Skin epidermis (tissue), 12 donors: ENCODE results near the gene PPP1R3A.

Experiments used
- H3K27ac ChIP-seq, 21 experiments: fragments of 200-600 bp; sonication (generic) in 11 of 21; one replicate each; pipeline ENCODE4 v1.5.0; 2020; ENCODE audit warnings: mild to moderate bottlenecking in 3 of 21, inconsistent platforms in 2 of 21, moderate library complexity in 2 of 21
- H3K4me3 ChIP-seq, 7 experiments: fragments of 200-600 bp; sonication (generic) in 2 of 7; one replicate each; pipeline ENCODE4 v1.5.0; 2020; ENCODE audit warnings: inconsistent platforms in 2 of 7, mild to moderate bottlenecking in 2 of 7, moderate library complexity in 1 of 7

PPP1R3A gene

DNA sequence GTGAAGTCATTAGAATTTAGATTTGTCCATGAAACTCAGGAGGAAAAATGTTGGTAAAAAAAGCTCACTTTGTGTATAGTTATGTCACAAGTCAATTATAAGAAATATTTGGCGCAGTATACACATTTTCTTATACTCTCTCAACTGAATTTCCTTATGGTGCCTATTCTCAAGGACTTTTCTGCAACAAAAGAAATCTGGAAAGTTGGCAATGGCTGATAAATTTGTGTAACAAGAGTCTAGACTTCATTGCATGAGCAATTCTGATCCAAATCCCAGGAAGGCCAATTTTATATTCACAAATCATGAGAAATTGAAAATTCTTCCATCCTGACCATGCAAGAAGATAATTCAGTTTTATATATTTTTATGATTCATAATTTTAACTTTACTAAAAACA is 35.7 kb downstream of the PPP1R3A start:
- H3K4me3 ChIP-seq = no peak overlapping the region
- no peak overlapping the region for H3K27ac ChIP-seq

DNA sequence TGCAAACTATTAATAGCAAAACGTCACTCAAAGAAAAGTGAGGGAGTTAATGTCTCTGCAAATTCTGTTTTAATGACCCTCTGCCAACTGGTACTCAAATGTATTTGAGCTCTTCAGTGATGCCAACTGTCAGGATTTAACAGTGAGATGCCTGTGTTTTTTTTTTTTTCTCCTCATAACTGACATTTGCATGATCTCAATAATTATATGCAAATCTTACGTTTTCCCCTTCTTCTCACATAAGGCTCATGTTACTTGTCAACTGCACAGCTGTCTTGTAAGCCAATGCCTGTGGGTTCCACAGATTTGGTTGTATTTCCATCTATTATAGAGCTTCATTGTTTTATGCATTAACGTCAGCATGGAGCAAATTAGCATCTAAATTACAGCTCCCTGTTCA is 38.2 kb downstream of the PPP1R3A start:
- no peak overlapping the region for H3K27ac ChIP-seq
- H3K4me3 ChIP-seq = no peak overlapping the region

DNA sequence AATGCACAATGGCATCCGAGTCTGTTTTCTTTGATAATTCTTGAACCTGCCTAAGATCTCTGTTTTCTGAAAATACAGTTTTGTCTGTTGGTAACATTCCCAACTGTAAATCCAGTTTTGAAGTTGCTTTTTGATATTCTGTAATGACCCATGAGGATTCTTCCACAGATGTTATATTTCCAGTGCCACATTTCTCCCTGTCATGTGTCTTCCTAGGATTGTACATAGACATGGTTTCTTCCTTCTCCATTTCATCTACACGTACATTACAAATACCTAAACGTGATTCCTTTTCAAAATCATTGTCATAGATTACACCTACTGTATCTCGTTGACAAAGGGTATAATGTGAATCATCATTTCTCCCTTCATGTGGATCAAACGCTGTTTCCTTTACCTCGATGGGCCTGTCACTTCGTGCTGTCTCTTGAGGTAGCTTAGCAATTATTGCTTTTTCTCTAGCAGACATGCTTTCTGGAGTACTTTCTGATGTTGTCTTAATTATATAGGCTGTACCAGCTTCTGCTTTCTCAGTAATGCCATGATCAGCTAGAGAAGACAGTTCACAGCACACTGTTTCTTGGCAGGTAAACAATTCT is 40.3 kb downstream of the PPP1R3A start:
- H3K27ac ChIP-seq = no peak overlapping the region
- no peak overlapping the region for H3K4me3 ChIP-seq

DNA sequence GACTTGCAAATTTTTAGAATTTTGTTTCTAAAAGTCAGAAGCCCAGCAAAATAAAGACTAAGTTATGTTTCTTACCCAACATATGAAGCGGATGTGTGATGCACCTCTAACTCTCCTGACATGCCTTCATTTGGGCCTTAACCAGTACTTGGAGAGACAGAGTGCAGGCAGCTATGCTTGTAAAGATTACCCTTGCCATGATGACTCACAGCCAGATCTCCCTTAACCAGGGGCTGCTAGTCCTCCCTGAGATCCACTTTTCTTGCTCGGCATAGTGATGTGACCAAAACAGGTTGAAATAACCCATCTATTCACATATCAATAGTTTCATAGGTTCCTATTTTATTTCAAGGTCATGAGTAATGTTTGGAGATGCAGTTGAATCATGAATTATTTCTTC is 43.6 kb downstream of the PPP1R3A start:
- Histone ChIP-seq H3K27ac (no peak overlapping the region), H3K4me3 (no peak overlapping the region)

DNA sequence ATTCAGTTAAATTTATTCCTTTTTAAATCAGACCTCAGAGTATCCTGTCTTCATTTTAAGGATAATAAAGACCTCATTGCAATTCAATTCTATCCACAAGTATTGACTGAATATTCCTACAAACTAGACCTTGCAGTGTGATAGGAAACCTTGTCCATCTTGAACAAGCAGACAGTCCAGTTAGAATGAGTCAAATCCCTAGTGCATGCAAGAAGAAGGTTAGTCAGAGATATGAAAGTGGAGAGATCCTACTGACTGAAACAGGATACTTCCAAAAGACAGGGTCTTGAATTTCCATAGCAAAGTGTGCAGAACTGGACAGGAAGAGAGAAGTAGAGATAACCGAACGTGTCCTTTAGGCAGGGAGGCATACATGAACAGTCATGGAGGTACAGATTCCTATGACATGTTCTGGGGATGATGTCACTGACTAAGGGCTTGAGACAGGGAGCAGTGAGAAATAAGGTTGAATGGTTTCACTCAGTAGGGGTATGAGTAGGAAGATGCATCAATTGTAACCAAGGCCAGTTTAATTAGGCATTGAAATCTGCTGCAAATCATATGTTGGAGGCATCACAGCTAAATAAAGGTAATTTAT is 45.2 kb downstream of the PPP1R3A start:
- no peak overlapping the region for H3K27ac ChIP-seq
- H3K4me3 ChIP-seq = no peak overlapping the region

DNA sequence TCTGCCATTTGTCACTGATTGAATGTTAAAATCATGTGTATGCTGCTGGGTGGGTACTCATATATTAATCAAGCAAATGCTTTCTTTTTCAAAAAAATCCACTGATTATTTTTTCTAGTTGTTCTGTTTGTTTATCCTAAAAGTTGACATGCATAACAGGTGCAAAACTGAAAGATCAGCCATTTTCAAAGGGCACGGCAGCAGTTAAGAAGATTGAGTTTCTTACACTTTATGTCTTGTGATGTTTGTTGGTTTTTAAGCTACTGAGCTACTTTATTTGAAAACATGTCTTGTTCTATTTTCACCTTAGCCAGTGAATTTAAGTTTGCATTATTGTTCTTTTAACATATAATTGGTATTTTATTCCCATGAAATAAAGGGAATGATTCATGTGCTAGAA is 45.8 kb downstream of the PPP1R3A start:
- H3K4me3 ChIP-seq = no peak overlapping the region
- no peak overlapping the region for H3K27ac ChIP-seq

DNA sequence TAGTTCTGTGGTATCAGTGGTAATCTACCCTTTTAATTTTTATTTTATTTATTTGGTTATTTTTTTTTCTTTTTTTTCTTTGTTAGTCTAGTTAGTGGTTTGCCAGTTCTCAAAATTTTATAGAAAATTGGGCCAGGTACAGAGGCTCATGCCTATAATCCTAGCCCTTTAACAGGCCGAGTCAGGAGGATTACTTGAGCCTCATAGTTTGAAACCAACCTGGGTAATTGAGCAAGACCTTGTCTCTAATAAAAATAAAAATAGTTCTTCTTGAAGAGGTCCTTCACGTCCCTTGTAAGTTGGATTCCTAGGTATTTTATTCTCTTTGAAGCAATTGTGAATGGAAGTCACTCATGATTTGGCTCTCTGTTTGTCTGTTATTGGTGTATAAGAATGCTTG is 51.5 kb downstream of the PPP1R3A start:
- Histone ChIP-seq H3K27ac (no peak overlapping the region), H3K4me3 (no peak overlapping the region)

DNA sequence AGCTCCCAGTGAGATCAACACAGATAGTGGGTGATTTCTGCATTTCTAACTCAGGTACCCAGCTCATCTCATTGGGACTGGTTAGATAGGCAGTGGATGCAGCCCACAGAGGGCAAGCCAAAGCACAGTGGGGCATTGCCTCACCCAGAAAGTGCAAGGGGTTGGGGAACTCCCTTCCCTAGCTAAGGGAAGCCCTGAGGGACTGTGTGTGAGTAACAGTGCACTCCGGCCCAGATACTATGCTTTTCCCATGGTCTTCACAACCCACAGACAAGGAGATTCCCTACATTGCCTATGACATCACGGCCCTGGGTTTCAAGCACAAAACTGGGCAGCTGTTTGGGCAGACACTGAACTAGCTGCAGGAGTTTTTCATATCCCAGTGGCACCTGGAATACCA is 62.8 kb downstream of the PPP1R3A start:
- H3K27ac ChIP-seq = no peak overlapping the region
- H3K4me3 ChIP-seq = no peak overlapping the region

DNA sequence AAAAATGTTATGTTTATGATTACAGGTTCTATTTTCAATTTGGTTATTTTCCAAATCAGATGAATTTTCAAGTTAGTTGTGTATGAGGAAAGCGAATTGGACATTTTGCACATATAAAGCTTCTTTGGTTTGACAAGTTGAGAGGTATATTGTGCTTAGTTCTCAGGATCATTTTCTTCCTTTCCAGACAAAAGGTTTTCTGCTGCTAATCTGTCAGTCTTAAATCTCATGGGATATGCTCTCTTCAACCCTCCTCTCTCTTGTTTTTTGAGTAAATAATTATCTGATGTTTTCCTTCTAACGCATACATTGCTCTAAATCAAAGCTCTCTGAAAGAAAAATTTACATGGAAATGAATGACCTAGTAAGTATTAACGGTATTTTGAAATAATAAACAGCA is 77.9 kb downstream of the PPP1R3A start:
- Histone ChIP-seq H3K27ac (no peak overlapping the region), H3K4me3 (no peak overlapping the region)

DNA sequence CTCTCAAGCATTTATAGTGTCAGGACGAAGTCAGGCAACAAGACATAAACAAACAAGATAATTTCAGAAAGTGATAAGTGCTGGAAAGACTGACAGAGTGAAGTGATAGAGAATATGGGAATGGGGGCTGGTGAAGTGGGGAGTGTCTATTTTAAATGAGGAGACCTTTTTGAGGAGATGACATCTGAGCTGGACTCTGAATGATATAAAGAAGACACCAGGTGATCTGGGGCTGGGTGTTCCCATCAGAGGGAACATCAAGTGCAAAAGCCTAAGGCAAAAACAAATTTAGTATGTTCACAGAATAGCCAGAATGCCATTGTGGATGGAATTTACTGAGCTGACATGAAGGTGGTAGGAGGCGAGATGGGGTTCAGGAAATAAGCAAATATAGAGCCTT is 83.4 kb downstream of the PPP1R3A start:
- H3K4me3 ChIP-seq = no peak overlapping the region
- H3K27ac ChIP-seq = no peak overlapping the region

DNA sequence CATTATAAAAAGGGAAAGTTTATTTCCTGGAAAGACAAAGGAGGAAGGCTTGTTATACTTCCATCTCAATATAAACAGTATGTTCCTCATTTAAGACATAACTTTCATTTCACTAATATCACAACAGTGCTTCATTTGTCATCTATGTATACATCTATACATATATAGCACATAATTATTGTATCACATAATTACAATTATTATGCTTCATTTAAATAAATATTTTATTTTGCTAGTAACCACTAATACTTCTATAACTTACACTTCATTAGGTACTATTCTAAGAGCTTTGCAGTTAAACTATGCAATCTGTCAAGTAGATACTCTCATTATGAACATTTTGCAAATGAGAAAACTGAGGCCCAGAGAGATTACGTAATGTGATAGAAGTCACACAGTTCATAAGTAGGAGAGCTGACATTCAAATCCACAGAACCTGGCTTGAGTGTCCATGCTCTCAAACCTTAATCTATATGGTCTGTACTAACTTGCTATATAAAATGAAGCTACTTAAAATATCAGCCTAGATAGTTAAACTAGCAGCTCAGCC is 86.5 kb downstream of the PPP1R3A start:
- Histone ChIP-seq H3K27ac (no peak overlapping the region), H3K4me3 (no peak overlapping the region)

DNA sequence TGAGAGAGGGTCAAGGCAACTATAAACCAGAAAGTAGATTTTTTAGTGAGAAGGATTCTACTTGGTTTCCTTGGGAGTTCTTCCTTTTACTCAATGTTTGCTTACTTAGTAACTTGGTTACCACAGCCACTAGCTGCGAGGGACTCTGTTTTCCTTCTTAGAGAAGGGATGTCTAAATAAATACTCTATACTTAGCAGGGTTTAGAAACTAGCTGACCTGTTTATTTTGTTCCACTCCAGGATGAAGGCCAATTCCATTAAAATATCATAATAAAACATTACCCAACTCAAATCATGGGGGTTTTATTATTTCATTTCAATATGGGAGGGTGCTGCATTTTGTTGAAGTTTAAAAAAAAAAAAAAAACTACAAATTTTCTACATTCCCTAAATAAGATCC is 87.3 kb downstream of the PPP1R3A start:
- H3K27ac ChIP-seq = no peak overlapping the region
- no peak overlapping the region for H3K4me3 ChIP-seq

DNA sequence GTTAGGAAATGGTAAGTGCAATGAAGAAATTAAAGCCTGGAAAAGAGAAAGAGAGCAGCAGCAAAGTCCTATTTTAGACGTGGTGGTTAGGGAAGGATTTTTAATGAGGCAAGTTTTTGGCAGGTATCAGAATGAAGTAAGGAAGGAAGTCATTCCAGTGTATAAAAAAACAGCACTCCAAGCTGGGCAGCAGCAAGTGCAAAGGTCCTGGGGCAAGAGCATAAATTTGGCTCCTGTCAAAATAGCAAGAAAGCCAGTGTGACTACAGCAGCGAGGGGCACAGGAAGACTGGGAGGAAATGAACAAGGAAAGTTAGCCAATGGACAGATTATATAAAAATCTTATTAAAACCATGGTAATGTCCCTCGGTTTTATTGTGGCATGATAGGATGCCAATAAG is 90.2 kb downstream of the PPP1R3A start:
- H3K4me3 ChIP-seq = no peak overlapping the region
- no peak overlapping the region for H3K27ac ChIP-seq
